Lung (tissue), 12 donors: ENCODE measurements around the gene DHFR. TPM values are rescaled to one million over a fixed set of nuclear protein-coding genes. Genes with fewer than 3 reads are reported as not detected.

ENCODE experiments used
- ATAC-seq: fragments of 200-7000 bp; cut with Tn5 transposase; one replicate; pipeline ENCODE4 v1.9.1; 2020; ENCODE audit warnings: moderate number of reproducible peaks; ENCODE audit not compliant: insufficient read depth, low FRiP score
- DNase-seq, 3 donors: peaks; one replicate each; pipeline ENCODE4 v3.0.0-alpha.2; 2013 to 2017
- H3K27ac ChIP-seq, 2 donors: one replicate each; pipeline ENCODE4 v1.5.1; 2013; ENCODE audit warnings: mild to moderate bottlenecking in 2 of 2, moderate library complexity in 2 of 2, control low read depth in 1 of 2, inconsistent platforms in 1 of 2, low read depth in 1 of 2, low read length in 1 of 2
- H3K27me3 ChIP-seq, 3 donors: one replicate each; pipeline ENCODE4 v1.5.1; 2013; ENCODE audit warnings: low read length in 2 of 3; ENCODE audit not compliant: control insufficient read depth in 3 of 3, insufficient read depth in 3 of 3
- H3K36me3 ChIP-seq, 4 donors: one replicate each; pipeline ENCODE4 v1.5.1; 2013; ENCODE audit warnings: low read length in 4 of 4, mild to moderate bottlenecking in 1 of 4, moderate library complexity in 1 of 4; ENCODE audit not compliant: control insufficient read depth in 4 of 4, insufficient read depth in 4 of 4
- H3K4me1 ChIP-seq, 5 donors: one replicate each; pipeline ENCODE4 v1.5.1; 2013; ENCODE audit warnings: low read length in 5 of 5, mild to moderate bottlenecking in 2 of 5, moderate library complexity in 1 of 5; ENCODE audit not compliant: control insufficient read depth in 5 of 5, insufficient read depth in 5 of 5
- H3K4me3 ChIP-seq: one replicate; pipeline ENCODE4 v1.5.1; 2013; ENCODE audit warnings: mild to moderate bottlenecking, control low read depth, moderate library complexity
- H3K9ac ChIP-seq, 2 donors: one replicate each; pipeline ENCODE4 v1.5.1; 2013; ENCODE audit warnings: low read length in 2 of 2, control low read depth in 1 of 2; ENCODE audit not compliant: insufficient read depth in 1 of 2
- H3K9me3 ChIP-seq, 4 donors: one replicate each; pipeline ENCODE4 v1.5.1; 2013; ENCODE audit warnings: low read length in 3 of 4, mild to moderate bottlenecking in 1 of 4, moderate library complexity in 1 of 4; ENCODE audit not compliant: control insufficient read depth in 4 of 4, insufficient read depth in 3 of 4
- CTCF ChIP-seq: IDR thresholded peaks from 2 replicates; pipeline ENCODE4 v1.5.1; 2012; ENCODE audit warnings: mild to moderate bottlenecking; ENCODE audit errors: control extremely low read depth, extremely low read depth
- WGBS, 2 donors: extraction: QIAGEN DNeasy Blood & Tissue Kit; methylation state at CpG; one replicate each; pipeline ENCODE4 v1.1.7; 2013; 5-methylcytosine and 5-hydroxymethylcytosine counted together
- polyA plus RNA-seq, 2 donors: library from polyadenylated mRNA; stranded (reverse); fragments of 200-250 nt; gene quantifications; one replicate each; pipeline ENCODE4 v1.2.1, GENCODE V29; 2013
- total RNA-seq, 2 donors: library from RNA; depleted of rRNA in 1 of 2; stranded (reverse); fragments of >200 nt in 1 of 2; gene quantifications; one replicate each; pipeline ENCODE4 v1.2.1, GENCODE V29; 2014 to 2021
- donor health status: control.
- donor health status: control.
- donor health status: Bipolar disorder and iron deficiency.
- donor health status: healthy.
- donor health status: DM: yes; HTN: yes; CAD: no.

Gene DHFR
- total and polyA plus RNA-seq, 4 donors: 8.1 to 16.0 (median 12.2) TPM

- Histone ChIP-seq H3K27me3 (no peaks in the 10 kb centered on the region), H3K9ac (no peak overlapping the region), H3K36me3 (no peaks in the 10 kb centered on the region), H3K9me3 (no peaks in the 10 kb centered on the region), H3K4me1 (no peaks in the 10 kb centered on the region), H3K4me3 (no peak overlapping the region), H3K27ac (no peak overlapping the region)
- no peak for TF ChIP-seq CTCF
- no peak for DNase-seq
- 93 to 96% methylated on average over 2 of the region's 2 CpGs for WGBS, 2 donors
- ATAC-seq: no peak
Measured at GRCh38 chr5:80600943-80601693, 53.7 kb downstream of the DHFR start.

- no peaks in the 10 kb centered on the region for H3K27me3 ChIP-seq
- DNase-seq: no peak
- H3K36me3 ChIP-seq: no peaks in the 10 kb centered on the region
- H3K4me1 ChIP-seq: peaks cover 0 to 2% (median 0%) of the 10 kb centered on the region in 5 donors
- H3K9ac ChIP-seq: no peak overlapping the region
- H3K9me3 ChIP-seq: no peaks in the 10 kb centered on the region
- no peak for TF ChIP-seq CTCF
- H3K4me3 ChIP-seq: no peak overlapping the region
- no peak overlapping the region for H3K27ac ChIP-seq
- ATAC-seq: no peak
- 67 to 75% methylated on average over 7 of the region's 7 CpGs for WGBS, 2 donors
Measured at GRCh38 chr5:80597500-80597899, 57.3 kb downstream of the DHFR start.

- no peaks in the 10 kb centered on the region for H3K36me3 ChIP-seq
- H3K9ac ChIP-seq: no peak overlapping the region
- H3K4me1 ChIP-seq: peaks cover 0 to 2% (median 0%) of the 10 kb centered on the region in 5 donors
- WGBS, 2 donors: 90 to 92% methylated on average over 2 of the region's 2 CpGs
- DNase-seq (no peak), ATAC-seq (no peak)
- H3K27me3 ChIP-seq: no peaks in the 10 kb centered on the region
- H3K4me3 ChIP-seq: no peak overlapping the region
- TF ChIP-seq CTCF: no peak
- peaks cover 0 to 2% (median 0%) of the 10 kb centered on the region in 4 donors for H3K9me3 ChIP-seq
- H3K27ac ChIP-seq: no peak overlapping the region
Measured at GRCh38 chr5:80594810-80595209, 60.0 kb downstream of the DHFR start.

GRCh38 chr5:80592761-80593160 is 62.0 kb downstream of the DHFR start:
- no peak for TF ChIP-seq CTCF
- H3K9ac ChIP-seq: no peak overlapping the region
- no peak overlapping the region for H3K4me3 ChIP-seq
- H3K27me3 ChIP-seq: no peaks in the 10 kb centered on the region
- 74 to 75% methylated on average over 2 of the region's 2 CpGs for WGBS, 2 donors
- ATAC-seq: no peak
- H3K36me3 ChIP-seq: no peaks in the 10 kb centered on the region
- H3K27ac ChIP-seq: no peak overlapping the region
- H3K4me1 ChIP-seq: peaks cover 0 to 2% (median 0%) of the 10 kb centered on the region in 5 donors
- DNase-seq: no peak
- peaks cover 0 to 2% (median 0%) of the 10 kb centered on the region in 4 donors for H3K9me3 ChIP-seq
